Astrocyte of the cerebellum (primary cell): ENCODE data around the gene LDLR.
A peak's percentile ranks its signal among the peaks of the same experiment; 100 is the strongest.
"Not testable (repeated sequence)": the region's sequence is repeated elsewhere in the genome, so short reads cannot be mapped to it uniquely, and the experiment has no call there.

Experiments
- DNase-seq: peaks from one replicate; pipeline ENCODE4 v3.0.0-alpha.2; 2011; ENCODE audit warnings: low read depth
- H3K4me3 ChIP-seq: 2 replicates; pipeline ENCODE4 v1.5.1; 2011; ENCODE audit warnings: mild to moderate bottlenecking, low read depth, low read length, moderate library complexity
- in situ Hi-C: cut with HindIII; loops from 2 replicates; pipeline ENCODE4 v1.10.0; 2017; ENCODE audit warnings: low sequenced_read_pairs
- TF ChIP-seq, protein P1 (sequence below): IDR thresholded peaks from 2 replicates; pipeline ENCODE4 v1.5.1; 2012; ENCODE audit warnings: low read length, low read depth, moderate library complexity, mild to moderate bottlenecking; ENCODE audit errors: missing control alignments

Gene LDLR

DNA sequence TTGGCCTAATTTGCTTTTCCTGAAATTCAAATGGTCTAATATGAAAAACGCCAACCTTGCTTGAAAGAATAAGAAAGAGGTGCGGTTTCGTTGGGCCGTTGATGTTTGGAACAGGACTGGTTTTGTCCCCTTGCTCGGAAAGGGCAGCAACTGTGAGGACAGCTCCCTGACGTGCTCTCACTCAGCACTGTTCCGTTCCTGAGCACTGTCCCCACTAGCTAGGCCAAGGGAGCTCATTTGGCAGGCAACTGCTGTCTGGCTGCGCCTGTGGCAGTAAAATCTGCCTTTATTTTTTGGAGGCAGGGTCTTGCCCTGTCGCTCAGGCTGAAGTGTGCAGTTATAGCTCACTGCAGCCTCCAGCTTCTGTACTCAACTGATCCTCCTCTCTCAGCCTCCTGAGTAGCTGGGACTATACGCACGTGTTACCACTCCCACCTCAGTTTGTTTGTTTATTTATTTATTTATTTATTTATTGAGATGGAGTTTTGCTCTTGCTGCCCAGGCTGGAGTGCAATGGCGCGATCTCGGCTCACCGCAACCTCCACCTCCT, 4.5 kb downstream of the LDLR start:
- in situ Hi-C loops: no loop called here
- DNase-seq: no peak

DNA sequence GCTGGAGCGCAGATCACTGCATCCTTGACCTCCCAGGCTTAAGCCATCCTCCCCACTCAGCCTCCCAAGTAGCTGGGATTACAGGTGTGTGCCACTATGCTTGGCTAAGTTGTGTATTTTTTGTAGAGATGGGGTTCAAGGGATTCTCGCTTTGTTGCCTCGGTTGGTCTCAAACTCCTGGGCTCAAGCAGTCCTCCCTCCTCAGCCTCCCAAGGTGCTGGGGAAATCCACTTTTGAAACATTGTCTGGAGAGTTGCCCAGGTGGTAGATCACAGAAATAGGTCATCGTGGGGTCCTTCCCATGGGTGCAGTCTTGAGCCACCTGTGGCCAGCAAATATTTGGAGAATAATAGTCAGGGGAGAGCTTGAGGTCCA, 5.2 kb downstream of the LDLR start:
- in situ Hi-C loops: no loop called here
- no peak overlapping the region for H3K4me3 ChIP-seq
- TF ChIP-seq, protein P1, sequence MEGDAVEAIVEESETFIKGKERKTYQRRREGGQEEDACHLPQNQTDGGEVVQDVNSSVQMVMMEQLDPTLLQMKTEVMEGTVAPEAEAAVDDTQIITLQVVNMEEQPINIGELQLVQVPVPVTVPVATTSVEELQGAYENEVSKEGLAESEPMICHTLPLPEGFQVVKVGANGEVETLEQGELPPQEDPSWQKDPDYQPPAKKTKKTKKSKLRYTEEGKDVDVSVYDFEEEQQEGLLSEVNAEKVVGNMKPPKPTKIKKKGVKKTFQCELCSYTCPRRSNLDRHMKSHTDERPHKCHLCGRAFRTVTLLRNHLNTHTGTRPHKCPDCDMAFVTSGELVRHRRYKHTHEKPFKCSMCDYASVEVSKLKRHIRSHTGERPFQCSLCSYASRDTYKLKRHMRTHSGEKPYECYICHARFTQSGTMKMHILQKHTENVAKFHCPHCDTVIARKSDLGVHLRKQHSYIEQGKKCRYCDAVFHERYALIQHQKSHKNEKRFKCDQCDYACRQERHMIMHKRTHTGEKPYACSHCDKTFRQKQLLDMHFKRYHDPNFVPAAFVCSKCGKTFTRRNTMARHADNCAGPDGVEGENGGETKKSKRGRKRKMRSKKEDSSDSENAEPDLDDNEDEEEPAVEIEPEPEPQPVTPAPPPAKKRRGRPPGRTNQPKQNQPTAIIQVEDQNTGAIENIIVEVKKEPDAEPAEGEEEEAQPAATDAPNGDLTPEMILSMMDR: no peak
- no peak for DNase-seq

More for the DNA sequence above, 4.5 kb downstream of the LDLR start:
- TF ChIP-seq, protein P1: no peak
- H3K4me3 ChIP-seq: no peak overlapping the region

DNA sequence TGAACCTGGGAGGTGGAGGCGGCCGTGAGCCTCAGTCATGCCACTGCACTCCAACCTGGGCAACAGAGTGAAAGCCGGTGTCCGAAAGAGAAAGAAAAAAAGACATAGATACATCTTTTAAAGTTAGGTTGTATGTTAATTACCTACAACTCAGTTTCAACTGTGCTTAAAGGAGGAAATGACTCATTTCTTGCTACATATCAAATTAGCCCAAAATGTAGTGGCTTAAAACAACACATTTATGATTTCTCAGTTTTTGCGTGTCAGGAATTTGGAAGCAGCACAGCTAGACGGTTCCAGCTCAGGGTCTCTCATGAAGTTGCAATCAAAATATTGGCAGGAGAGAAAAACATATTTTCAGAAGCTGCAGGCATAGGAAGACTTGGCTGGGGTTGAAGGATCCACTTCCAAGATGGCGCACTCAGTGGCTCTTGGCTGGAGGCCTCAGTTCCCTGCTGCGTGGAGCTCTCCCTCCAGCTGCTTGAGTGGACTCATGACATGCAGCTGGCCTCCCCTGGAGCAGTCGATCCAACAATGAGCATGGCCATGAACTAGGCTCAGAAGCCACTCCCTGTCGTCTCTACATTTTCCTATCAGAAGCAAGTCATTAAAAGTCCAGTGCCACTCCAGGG, 7.1 kb downstream of the LDLR start:
- DNase-seq: peak; percentile 87
- H3K4me3 ChIP-seq: no peak overlapping the region
- TF ChIP-seq, protein P1: no peak
- in situ Hi-C loops: no loop called here

DNA sequence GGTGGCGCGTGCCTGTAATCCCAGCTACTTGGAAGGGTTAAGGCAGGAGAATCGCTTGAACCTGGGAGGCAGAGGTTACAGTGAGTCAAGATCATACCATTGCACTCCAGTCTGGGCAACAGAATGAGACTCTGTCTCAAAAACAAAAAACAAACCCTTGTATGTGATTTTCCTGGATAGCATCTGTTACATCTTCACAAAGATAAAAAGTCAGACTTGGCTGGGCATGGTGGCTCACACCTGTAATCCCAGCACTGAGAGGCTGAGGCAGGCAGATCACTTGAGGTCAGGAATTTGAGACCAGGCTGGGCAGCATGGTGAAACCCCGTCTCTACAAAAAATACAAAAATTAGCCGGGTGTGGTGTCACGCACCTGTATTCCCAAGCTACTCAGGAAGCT, 8.1 kb downstream of the LDLR start:
- DNase-seq, H3K4me3 ChIP-seq, in situ Hi-C loops: not testable (repeated sequence)

DNA sequence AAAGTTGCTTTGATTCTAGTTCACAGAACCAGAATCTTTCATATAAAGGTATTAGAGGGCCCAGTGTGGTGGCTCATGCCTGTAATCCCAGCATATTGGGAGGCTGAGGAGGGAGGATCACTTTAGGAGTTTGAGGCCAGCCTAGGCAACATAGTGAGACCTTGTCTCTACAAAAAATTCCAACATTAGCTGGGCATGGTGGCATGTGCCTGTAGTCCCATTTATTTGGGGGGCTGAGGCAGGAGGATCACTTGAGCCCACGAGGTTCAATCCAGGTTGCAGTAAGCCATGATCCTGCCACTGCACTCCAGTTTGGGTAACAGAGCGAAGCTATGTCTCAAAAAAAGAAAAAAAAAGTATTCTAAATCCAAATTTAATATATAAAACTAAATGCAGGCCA, 9.1 kb downstream of the LDLR start:
- TF ChIP-seq, protein P1: no peak
- H3K4me3 ChIP-seq: no peak overlapping the region
- no peak for DNase-seq
- in situ Hi-C loops: no loop called here

DNA sequence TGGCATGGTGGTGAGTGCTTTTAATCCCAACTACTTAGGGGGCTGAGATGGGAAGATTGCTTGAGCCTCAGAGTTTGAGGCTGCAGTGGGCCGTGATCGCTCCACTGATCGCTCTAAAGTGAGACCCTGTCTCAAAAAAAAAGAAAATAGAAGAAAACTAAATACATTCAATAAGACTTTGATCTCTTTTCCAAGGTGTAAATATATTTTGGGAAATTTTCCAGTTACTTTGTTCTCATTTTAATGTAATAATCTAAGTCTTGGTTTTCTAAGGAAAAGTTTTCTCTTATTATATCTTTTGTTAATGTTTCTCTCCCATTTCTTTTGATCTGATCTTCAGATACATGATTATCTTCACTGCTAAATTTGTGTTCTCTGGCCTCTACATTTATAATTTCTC, 9.6 kb downstream of the LDLR start:
- in situ Hi-C loops: no loop called here
- no peak overlapping the region for H3K4me3 ChIP-seq
- no peak for DNase-seq
- TF ChIP-seq, protein P1: no peak

DNA sequence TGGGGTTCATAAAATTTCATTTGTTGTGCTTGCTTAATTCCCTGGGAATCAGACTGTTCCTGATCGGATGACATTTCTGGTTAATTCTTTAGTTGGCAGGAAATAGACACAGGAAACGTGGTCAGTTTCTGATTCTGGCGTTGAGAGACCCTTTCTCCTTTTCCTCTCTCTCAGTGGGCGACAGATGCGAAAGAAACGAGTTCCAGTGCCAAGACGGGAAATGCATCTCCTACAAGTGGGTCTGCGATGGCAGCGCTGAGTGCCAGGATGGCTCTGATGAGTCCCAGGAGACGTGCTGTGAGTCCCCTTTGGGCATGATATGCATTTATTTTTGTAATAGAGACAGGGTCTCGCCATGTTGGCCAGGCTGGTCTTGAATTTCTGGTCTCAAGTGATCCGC, 10.8 kb downstream of the LDLR start:
- no peak for DNase-seq

More for the DNA sequence above, 10.8 kb downstream of the LDLR start:
- TF ChIP-seq, protein P1: no peak
- H3K4me3 ChIP-seq: no peak overlapping the region
- in situ Hi-C loops: no loop called here
